Hematopoietic multipotent progenitor cell treated with erythropoietin and hydrocortisone succinate and interleukin-3 and kit ligand, for 17 days (in vitro differentiated cells): Measurements from ENCODE around the gene UNC13C.

ENCODE experiments used
- DNase-seq: peaks from one replicate; pipeline ENCODE4 v3.0.0-alpha.2; 2015; ENCODE audit warnings: low spot score

Gene UNC13C

GRCh38 chr15:54640873-54641272 is 662.6 kb downstream of the UNC13C start:
- DNase-seq: no peak

DNA sequence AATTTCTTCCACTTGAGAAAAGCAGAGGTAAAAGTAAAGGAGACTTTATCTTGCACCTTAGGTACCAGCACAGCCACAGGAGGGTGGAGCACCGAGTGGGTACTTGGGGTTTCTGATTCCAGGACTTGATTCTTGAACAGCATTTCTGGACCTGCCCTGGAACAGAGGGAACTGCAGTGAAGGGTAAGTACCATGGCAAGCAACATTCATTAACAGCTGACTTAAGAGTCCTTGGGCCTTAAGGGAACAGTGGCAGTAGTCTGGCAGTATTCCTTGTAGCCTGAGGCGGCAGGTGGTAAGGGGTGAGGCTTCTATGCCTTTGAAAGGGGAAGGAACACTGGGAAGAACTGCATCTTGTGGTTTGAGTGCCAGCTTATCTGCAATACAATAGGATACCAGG is 666.6 kb downstream of the UNC13C start:
- no peak for DNase-seq

- no peak for DNase-seq
Measured at GRCh38 chr15:54659646-54660045, 681.4 kb downstream of the UNC13C start.

DNA sequence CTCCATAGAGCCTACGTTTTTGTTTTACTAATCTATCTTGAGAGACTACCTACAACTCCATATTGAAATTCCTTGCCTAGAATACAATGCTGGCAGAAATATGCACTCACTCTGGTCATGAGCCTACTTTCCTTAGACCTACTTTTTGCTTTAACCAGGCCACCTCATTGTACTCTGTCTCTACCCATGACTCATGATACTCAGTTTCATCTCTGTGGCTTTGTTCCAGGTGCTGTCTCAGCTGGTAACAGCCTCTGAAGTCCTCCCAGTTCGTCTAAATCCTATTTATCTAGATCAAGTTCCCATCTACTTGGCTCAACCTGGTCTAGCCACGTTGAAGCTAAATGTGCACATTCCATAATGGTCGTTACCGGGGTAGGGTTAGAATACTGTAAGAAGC is 682.1 kb downstream of the UNC13C start:
- DNase-seq: no peak

- no peak for DNase-seq
Measured at GRCh38 chr15:54675241-54675640, 697.0 kb downstream of the UNC13C start.

DNA sequence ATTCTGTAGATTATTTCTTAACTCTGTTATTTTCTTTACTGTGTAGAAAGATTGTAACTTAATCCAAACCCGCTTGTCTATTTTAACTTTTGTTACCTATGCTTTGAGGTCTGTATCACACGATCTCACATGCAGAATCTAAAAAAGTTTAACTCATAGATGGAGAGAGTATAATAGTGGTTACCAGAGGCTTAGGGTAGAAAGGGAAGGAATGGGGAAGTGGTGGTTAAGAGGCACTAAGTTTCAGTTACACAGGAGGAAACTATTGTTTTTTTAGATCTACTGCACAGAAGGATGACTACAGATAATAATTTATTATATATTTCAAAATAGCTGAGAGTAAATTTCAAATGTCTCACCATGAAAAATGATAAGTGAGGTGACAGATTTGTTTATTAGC is 703.3 kb downstream of the UNC13C start:
- DNase-seq: no peak
